Measurements from ENCODE around the gene SMIM41.

The SMIM41 gene

DNA sequence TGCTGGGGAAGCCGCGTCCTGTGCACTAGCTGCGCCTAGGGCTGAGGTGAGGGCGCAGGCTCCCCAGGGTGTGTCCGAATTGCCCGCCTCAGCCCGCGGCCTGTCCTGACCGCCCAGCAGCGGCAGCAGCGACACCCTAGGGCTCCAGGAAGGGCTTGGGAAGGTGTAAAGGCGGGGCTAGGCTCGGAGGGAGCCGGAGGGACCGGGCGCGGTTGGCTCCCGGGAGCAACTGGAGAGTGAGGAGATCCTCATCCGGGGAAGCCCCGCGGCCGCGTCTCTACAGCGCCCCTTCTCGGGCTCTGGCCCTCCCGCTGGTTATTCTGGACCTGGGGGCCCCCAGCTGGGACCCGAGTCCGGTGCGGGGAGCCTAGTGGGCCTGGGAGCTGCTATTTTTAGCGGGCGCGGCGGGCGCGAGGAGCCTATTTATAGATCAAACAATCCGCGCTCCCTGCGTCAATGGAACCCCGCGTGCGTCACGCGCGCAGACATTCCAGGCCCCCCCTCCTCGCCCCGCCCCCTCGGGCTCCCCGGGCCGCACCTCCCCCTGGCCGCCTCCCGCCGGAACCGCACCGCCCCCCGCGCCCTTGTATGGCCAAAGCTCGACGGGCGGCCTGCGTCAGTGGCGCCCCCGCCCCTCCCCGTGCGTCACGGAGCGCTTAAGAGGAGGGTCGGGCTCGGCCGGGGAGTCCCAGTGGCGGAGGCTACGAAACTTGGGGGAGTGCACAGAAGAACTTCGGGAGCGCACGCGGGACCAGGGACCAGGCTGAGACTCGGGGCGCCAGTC lies 28.6 kb upstream of the SMIM41 start, which contains the start of gene NR4A1:
Gene NR4A1, plus strand, starts transcription at position 685 of the 784 bp plus-strand sequence. CDS start 2,887 bp downstream, outside the sequence.
- DNase-seq, result peak; percentile 97

DNA sequence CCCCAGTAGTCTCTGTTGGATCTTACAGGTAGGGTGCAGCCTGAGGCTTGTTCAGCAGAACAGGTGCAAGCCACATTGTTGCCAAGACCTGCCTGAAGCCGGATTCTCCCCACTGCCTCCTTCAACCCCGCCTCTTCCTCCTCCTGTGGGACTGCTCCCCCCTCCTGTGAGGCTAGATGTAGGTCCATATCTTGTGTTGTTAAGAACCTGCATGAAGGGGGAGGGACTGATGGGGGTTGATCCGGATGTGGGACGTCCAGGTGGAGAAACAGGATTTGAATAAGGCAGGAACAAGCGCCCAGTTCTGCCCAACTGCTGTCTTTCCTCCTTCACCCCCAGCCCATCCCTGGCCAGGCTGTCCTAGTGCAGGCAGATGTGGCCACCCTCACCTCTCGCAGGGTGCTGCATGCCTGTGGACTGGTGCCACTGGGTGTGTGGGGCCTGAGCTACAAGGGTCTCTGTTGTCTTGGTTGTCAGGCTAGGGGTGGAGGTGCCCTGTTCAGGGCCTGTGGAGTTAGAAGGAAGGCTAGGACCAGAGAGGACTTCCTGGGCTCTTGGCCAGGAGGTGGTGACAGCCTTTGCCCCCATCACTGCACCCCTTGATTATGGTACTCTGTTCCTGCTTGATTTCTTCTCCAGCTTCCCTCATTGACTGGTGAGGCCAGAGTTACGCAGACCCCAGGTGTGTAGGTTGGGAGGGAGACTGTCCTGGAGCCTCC lies 26.9 kb upstream of the SMIM41 start:
- DNase-seq, result no peak

DNA sequence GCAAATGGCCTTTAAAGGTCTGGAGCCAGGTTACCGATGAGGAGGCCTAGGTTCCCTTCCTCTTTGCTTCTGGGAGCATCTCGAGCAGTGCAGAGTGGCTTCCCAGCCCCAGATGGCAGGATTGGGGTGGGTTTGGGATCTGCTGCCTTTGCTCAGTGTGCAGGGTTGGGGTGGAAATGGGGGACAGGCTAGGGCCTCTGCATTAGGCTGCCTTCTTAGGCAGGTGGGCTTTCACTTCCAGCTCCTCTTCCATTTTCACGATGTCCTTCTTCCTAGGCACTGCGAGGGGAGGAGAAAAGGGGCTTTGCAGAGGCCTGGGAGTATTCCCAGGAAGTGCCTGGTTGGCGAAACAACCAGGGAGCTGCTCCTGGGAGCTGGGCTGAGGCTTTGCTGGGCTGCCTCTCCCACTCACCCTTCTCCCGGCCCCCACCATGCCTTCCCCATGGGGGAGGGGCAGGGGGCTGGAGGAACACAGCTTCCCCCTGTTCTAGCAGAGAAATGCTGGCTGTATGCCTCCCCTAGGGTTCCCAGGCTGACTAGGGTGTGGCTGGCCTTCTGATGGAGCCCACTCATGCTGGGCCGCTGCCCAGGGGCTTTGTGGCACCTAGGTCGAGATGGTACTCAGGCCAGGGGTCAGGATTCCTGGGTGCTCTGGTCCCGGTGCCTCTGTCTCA lies 25.8 kb upstream of the SMIM41 start:
- no peak for DNase-seq

DNA sequence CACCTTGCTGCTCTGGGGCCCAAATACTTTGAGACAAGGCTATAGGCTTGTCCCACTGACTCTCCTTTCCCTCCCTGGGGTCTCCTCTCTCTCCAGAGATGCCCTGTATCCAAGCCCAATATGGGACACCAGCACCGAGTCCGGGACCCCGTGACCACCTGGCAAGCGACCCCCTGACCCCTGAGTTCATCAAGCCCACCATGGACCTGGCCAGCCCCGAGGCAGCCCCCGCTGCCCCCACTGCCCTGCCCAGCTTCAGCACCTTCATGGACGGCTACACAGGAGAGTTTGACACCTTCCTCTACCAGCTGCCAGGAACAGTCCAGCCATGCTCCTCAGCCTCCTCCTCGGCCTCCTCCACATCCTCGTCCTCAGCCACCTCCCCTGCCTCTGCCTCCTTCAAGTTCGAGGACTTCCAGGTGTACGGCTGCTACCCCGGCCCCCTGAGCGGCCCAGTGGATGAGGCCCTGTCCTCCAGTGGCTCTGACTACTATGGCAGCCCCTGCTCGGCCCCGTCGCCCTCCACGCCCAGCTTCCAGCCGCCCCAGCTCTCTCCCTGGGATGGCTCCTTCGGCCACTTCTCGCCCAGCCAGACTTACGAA lies 25.2 kb upstream of the SMIM41 start:
- no peak for DNase-seq

DNA sequence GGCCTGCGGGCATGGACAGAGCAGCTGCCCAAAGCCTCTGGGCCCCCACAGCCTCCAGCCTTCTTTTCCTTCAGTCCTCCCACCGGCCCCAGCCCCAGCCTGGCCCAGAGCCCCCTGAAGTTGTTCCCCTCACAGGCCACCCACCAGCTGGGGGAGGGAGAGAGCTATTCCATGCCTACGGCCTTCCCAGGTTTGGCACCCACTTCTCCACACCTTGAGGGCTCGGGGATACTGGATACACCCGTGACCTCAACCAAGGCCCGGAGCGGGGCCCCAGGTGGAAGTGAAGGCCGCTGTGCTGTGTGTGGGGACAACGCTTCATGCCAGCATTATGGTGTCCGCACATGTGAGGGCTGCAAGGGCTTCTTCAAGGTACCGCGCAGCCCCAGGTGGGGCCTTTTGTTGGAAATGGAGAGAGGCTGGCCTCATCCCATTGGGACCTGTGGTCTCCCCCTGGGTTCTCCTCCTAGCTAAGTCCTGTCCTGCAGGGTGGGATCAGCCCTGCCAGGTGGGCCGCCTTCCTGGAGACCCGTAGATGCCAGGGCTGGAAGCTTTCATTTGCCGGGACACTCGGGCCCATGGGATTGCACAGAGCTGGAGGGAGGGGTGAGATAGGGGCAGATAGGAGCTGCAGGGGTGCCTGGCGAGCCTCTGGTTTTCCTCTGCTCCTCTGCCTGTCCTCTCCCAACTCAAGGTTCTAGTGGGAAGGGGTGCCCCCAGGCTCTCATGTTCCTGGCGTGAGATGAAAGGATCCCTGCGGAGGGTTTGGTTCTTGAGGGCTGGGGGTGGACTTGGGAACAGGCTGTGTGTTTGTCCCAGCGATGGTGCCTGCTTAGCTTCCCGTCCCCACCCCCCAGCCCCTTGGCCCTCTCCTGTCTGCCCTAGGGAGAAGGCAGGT lies 24.4 kb upstream of the SMIM41 start:
- DNase-seq, result no peak

DNA sequence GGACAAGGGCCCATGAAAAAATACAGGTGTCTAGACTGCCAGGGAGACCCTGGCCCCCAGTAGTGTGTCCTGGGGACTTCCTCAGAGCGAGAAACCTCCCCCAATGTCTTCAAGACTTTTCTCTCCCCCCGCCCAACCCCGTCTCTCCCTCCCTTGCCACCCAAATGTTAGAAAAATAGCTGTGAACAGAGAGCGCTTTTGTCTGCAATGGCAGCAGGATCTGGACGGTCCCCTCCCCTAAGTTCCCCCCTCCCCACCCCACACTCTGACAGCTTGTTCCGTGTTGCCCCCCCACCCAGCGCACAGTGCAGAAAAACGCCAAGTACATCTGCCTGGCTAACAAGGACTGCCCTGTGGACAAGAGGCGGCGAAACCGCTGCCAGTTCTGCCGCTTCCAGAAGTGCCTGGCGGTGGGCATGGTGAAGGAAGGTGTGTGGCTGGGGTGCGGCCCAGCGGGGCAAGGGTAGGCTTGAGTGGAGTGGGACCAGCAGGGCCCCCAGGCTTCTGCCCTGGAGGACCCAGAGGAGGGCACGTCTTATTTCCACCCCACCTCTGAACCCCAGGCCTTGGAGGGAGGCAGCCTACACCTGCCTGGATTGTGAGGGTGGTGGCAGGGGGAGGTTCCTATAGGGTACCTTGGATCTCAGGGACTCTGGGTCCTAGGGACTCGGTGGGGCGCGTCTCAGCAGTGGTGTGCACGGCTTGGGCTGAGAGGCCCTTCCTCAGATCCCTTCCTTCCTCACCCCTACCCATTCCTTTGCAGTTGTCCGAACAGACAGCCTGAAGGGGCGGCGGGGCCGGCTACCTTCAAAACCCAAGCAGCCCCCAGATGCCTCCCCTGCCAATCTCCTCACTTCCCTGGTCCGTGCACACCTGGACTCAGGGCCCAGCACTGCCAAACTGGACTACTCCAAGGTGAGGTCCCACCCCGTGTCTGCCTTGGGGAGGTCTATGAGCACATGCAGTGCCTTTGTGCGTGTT lies 23.5 kb upstream of the SMIM41 start:
- DNase-seq, result no peak

DNA sequence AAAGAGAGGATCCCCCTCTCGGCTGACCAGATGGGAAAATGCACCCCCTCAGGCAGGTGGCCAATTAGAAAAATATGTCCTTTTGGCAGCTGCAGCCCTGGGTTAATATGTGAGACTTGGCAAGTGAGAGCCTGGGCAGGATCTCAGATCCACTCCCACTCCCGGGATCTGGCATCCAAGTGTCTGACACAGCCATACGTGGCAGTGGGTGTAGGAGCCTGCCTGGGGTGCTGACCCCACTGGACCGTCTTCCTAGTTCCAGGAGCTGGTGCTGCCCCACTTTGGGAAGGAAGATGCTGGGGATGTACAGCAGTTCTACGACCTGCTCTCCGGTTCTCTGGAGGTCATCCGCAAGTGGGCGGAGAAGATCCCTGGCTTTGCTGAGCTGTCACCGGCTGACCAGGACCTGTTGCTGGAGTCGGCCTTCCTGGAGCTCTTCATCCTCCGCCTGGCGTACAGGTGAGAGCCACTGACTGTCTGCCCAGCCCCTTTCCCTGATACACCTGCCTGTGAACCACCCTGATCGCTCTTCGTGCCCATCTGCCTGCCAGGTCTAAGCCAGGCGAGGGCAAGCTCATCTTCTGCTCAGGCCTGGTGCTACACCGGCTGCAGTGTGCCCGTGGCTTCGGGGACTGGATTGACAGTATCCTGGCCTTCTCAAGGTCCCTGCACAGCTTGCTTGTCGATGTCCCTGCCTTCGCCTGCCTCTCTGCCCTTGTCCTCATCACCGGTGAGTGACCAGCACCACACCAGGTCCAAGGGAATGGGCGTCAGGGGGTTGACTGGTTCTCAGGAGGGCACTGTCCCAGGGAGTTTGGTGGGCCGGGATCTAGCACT lies 22.5 kb upstream of the SMIM41 start:
- no peak for DNase-seq

DNA sequence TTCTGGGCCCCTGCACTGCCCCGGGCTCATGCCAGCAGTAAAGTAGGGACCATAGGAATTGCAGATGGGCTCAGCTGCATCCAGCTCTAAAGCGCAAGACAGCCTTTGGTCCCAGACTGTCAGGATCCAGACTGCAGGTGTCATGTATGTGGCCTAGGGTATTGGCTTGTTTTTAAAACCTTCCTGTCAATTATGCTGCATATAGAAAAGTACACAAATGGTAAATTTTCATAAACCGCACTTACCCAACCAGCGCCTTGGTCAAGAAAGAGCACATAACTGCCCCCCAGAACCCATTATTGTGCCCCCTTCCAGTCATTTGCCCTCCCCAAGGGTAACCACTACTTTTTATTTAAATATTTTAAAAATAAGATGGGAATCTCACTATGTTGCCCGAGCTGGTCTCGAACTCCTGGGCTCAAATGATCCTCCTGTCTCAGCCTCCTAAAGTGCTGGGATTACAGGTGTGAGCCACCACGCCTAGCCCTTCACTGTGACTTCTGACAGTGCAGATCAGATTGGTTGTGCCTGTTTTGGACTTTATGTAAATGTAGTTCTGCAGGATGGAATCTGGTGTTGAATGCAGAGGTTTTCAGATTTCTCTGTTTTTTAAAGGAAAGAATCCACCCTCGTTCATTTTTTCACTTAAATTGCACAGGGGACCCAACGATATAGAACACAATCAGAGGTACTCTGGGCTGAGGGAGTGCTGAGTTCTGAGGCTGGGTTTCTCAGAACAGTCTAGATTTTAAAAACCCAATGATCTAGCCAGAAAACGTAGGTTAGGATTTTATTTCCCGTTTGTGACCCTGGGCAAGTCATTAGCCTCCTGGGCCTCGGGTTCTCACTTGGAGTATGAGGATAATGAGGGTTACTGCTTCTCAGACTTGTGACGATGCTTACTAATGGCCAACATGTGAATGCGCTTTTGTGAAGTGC lies 21.6 kb upstream of the SMIM41 start:
- no peak for DNase-seq

DNA sequence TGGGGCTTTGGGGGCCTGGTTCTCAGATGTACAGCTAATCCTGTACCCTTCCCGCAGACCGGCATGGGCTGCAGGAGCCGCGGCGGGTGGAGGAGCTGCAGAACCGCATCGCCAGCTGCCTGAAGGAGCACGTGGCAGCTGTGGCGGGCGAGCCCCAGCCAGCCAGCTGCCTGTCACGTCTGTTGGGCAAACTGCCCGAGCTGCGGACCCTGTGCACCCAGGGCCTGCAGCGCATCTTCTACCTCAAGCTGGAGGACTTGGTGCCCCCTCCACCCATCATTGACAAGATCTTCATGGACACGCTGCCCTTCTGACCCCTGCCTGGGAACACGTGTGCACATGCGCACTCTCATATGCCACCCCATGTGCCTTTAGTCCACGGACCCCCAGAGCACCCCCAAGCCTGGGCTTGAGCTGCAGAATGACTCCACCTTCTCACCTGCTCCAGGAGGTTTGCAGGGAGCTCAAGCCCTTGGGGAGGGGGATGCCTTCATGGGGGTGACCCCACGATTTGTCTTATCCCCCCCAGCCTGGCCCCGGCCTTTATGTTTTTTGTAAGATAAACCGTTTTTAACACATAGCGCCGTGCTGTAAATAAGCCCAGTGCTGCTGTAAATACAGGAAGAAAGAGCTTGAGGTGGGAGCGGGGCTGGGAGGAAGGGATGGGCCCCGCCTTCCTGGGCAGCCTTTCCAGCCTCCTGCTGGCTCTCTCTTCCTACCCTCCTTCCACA lies 20.7 kb upstream of the SMIM41 start:
- no peak for DNase-seq

DNA sequence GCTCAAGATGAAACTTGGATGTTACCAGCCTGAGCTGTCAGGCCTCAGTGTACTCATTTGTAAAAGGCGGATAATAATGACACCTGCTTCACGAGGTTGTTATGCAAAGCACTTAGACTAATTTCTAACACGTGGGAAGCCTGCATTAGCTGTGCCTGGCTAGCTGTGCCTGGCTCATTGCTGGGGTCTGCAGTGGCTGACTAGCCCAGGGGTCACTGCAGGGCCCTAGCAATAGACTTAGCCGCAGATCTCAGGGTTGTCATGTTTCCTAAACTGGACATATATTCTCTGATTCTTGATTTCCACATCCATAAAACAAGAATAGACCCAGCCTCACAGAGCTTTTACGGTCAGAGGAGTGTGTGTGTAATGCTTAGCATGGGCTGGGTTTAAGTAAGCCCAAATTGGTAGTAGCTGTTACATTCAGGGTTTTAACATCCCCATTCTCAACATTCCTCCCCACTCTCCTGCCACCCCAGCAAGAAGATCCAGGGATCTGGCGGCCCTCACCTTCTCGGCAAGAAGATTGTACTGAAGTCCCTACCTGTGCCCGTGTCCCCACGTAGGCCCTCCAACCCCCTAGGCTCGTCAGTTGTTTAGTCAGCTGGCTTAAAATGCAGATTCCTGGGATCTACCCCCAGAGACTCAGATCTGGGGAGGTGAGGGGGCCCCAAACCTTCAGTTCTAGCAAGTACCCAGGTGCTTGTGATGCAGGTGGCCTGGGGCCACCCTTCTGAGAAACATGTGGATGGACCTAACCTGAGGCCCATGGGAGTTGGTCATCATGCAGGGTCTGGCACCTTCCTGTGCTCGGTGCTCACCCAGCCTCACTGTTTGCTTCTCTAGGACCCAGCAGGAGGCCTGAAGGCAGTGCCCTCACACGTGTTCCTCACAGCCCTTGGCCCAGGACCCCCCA lies 19.7 kb upstream of the SMIM41 start:
- DNase-seq, result no peak

DNA sequence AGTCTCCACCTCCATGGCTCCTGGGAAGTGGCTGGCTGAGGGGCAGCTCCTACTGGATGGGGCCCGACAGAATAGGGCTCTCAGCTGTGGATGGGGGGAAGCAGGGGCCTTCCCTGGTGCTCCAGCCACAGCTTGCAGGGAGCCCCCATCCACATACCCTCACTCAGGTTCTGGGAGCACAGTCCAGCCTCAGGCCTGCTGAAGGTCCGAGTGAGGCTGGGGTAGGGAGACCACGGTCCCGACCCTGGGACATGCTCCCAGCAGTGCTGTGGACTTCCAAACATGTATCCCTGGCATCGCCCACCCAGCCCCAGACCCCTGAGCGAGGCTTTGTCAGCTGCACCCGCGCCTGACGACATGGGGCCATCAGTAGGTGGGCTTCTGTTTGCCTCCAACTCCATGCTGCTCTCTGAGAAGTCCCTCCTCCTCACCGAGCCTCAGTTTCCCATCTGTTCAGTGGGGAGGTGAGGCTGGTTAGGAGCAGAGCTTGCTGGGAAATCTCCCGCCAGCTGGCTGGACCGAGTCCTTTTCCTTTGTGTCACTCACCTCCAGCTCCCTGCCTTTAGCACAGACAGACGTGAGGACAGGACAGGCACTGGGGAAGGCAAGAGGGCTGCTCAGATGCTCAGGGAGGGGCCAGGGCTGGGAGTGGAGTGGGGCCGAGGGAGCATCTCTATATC lies 18.9 kb upstream of the SMIM41 start:
- no peak for DNase-seq

DNA sequence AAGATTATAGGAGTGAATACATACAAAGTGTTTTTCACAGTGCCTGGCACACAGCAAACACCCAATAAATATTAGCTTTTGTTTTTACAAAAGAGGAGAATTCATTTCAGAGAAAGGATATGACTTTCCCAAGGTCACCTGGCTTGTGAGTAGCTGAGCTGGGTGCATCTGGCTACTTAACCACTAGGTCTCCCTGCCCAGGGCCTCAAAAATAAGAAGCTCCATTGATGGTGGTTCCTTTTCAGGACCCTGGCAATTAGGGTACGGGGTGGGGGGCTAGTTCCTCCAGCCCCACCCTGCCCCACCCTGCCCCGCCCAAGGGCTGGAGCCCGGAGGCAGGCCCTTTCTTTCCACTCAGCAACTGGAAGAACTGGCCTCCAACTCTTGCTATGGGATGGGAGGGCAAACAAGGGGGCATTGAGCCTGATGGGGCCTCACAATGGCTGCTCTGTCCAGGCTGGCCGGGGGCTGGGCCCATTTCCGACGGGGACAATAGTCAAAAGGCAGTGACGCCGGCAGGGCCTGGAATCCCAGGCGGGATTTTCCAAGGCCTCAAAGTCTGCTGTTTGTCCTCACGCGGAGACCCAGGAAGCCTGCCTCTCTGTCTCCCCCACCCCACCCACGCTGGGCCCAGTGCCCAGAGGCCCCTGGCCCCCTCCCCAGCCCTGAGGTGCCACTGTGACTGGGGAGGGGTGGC lies 17.9 kb upstream of the SMIM41 start:
- no peak for DNase-seq

DNA sequence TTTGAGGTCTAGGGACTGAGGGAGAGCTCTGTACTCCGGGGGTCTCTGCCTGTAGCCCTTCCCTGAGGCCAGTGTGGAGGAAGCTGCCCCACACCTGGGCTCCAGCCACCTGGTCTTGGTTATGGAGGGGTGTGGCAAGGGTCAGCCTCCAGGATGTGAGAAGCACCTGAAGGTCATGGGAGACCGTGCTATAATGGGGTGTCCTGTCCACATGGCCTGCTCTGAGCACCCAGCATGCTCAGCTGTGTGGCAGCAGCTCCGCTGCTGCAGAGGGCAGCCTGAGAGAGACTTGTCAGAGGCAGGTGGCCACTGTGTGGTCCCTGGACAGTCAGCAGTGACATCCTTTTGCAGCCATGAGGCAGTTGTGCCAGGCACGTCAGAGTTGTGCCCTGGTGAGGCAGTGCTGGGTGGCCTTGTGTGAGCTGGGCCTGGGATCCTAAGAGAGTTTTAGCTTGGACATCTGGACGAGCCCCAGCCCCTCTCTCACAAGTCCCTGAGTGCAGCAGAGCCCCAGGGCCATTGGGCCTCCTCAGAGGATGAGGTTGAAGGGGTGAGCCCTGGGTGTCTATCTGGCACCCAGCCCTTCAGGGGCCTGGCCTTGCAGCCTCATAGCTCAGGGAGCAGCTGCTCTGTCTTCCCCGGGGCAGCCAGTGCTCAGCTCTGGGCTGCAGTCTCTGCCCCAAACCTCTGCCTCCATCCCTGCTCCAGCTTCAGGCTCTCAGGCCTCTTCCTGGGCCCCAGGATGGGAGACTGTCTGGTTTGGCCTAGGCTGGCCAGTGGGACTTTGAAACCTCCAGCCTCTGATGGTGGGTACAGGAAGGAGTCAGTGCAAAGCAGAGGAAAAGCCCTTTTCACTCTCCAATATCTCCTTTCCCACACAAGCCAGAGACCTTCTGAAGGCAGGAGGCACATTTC lies 17.1 kb upstream of the SMIM41 start:
- DNase-seq, result no peak

DNA sequence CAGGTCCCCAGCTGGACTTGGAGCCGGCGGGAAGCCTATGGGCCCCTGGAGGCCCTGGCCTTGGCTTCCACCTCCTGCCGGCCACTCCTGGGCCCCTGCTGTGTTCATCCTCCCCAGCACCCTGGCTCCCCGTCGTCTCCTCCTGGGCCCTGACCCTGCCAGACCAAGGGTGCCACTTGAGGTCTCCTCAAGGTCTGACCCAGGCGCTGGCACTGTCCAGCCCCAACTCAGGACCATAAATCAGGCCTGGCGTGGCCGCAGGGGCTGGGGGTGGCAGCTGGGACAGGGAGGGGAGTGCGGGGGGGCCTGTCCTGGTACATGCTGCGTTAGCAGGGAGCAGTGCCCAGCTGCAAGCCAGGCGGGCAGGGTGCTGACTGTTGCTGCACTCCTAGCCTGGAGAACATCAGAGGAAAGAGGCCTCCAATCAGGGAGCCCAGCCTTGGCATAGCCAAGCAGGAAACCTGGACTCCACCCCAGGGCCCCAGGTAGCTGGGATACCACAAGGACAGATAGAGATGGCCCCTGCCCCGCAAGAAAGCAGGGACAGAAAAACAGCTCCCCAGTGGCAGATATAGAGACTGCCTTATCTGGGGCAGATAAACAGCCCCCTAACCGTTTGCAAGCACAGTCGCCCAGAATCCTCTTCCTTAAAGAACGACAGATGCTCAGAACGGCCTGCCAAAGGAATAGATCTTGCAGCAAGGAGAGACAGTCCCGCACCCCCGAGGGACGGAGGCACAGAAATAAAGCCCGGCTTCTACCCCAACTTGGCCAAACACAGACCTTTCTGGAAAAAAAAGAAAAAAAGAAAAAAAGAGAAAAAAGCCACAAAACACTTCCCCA lies 16.2 kb upstream of the SMIM41 start:
- no peak for DNase-seq
